Neural cell (in vitro differentiated cells): ENCODE results near the gene SCARB2. TPM values are rescaled to one million over a fixed set of nuclear protein-coding genes. Genes with fewer than 3 reads are reported as not detected.

ENCODE experiments used
- H2AFZ ChIP-seq: fragments of 200-600, 300-800 bp; sonication (generic), shearing (Covaris generic); 2 replicates; pipeline ENCODE4 v1.6.0; 2014; ENCODE audit warnings: low read depth, mild to moderate bottlenecking, antibody characterized with exemption, low read length, moderate library complexity
- H3F3A ChIP-seq: fragments of 200-600 bp; shearing (Covaris generic); 2 replicates; pipeline ENCODE4 v1.6.1; 2016; ENCODE audit warnings: mild to moderate bottlenecking, moderate library complexity, mixed read lengths, antibody characterized with exemption, low read length; ENCODE audit not compliant: insufficient read depth, poor library complexity, severe bottlenecking
- H3K27ac ChIP-seq: fragments of 200-600, 300-800 bp; sonication (generic), shearing (Covaris generic); 2 replicates; pipeline ENCODE4 v1.5.1; 2014; ENCODE audit warnings: mild to moderate bottlenecking, low read length, moderate library complexity
- H3K27me3 ChIP-seq: fragments of 300-800, 200-600 bp; sonication (generic), shearing (Covaris generic); 2 replicates; pipeline ENCODE4 v1.6.0; 2014; ENCODE audit warnings: mild to moderate bottlenecking, low read depth, low read length, moderate library complexity; ENCODE audit not compliant: insufficient read depth
- H3K36me3 ChIP-seq: fragments of 300-800, 200-600 bp; sonication (generic), shearing (Covaris generic); 2 replicates; pipeline ENCODE4 v1.5.1; 2014; ENCODE audit warnings: mild to moderate bottlenecking, antibody characterized with exemption, low read length, moderate library complexity; ENCODE audit not compliant: insufficient read depth
- H3K4me2 ChIP-seq: fragments of 300-800, 200-600 bp; sonication (generic), shearing (Covaris generic); 2 replicates; pipeline ENCODE4 v1.6.0; 2014; ENCODE audit warnings: mild to moderate bottlenecking, low read length
- H3K4me3 ChIP-seq: fragments of 300-800, 200-600 bp; sonication (generic), shearing (Covaris generic); 2 replicates; pipeline ENCODE4 v1.5.1; 2014; ENCODE audit warnings: mild to moderate bottlenecking, low read length, moderate library complexity
- H3K79me2 ChIP-seq: fragments of 200-600 bp; shearing (Covaris generic); replicated peaks from 2 replicates; pipeline ENCODE4 v1.6.0; 2014; ENCODE audit warnings: mild to moderate bottlenecking, low read length, moderate library complexity; ENCODE audit not compliant: insufficient read depth
- H3K9ac ChIP-seq: fragments of 300-800, 200-600 bp; sonication (generic), shearing (Covaris generic); 2 replicates; pipeline ENCODE4 v1.6.1; 2016; ENCODE audit warnings: mild to moderate bottlenecking, low read length, mixed read lengths
- H3K9me2 ChIP-seq: fragments of 200-600 bp; shearing (Covaris generic); 2 replicates; pipeline ENCODE4 v1.6.1; 2016; ENCODE audit warnings: mild to moderate bottlenecking, low read length, mixed read lengths; ENCODE audit not compliant: insufficient read depth
- H3K9me3 ChIP-seq: fragments of 200-600, 300-800 bp; sonication (generic), shearing (Covaris generic); 2 replicates; pipeline ENCODE4 v1.6.1; 2016; ENCODE audit warnings: mild to moderate bottlenecking, mixed run types, low read length, moderate library complexity, mixed read lengths
- H4K20me1 ChIP-seq: fragments of 200-600 bp; shearing (Covaris generic); 2 replicates; pipeline ENCODE4 v1.6.1; 2016; ENCODE audit warnings: mild to moderate bottlenecking, mixed run types; ENCODE audit not compliant: insufficient read depth
- CTCF ChIP-seq: fragments of 450-650 bp; IDR thresholded peaks from 2 replicates; pipeline ENCODE4 v1.5.1; 2014; ENCODE audit warnings: antibody characterized with exemption, mild to moderate bottlenecking, moderate library complexity; ENCODE audit not compliant: poor library complexity, severe bottlenecking
- EP300 ChIP-seq: fragments of 450-650 bp; conservative IDR thresholded peaks from 2 replicates; pipeline ENCODE4 v1.6.1; 2014; ENCODE audit warnings: antibody characterized with exemption, mild to moderate bottlenecking, moderate library complexity; ENCODE audit not compliant: poor library complexity, severe bottlenecking
- EZH2 ChIP-seq: fragments of 200-600, 300-800 bp; shearing (Covaris generic), sonication (generic); IDR thresholded peaks from 2 replicates; pipeline ENCODE4 v1.6.1; 2014; ENCODE audit warnings: antibody characterized with exemption, low read length, borderline replicate concordance, mild to moderate bottlenecking; ENCODE audit not compliant: insufficient read depth, poor library complexity, severe bottlenecking
- MXI1 ChIP-seq: fragments of 450-650 bp; conservative IDR thresholded peaks from 2 replicates; pipeline ENCODE4 v1.6.1; 2014; ENCODE audit warnings: antibody characterized with exemption, mild to moderate bottlenecking; ENCODE audit not compliant: poor library complexity, severe bottlenecking
- POLR2AphosphoS5 ChIP-seq: IDR thresholded peaks from 2 replicates; pipeline ENCODE4 v1.6.1; 2012
- RAD21 ChIP-seq: fragments of 450-650 bp; conservative IDR thresholded peaks from 2 replicates; pipeline ENCODE4 v1.6.1; 2014; ENCODE audit warnings: antibody characterized with exemption, mild to moderate bottlenecking, moderate library complexity
- REST ChIP-seq: IDR thresholded peaks from 2 replicates; pipeline ENCODE4 v1.6.1; 2012; ENCODE audit warnings: borderline replicate concordance
- SMC3 ChIP-seq: fragments of 450-650 bp; conservative IDR thresholded peaks from 2 replicates; pipeline ENCODE4 v1.6.1; 2014; ENCODE audit warnings: antibody characterized with exemption, mild to moderate bottlenecking, moderate library complexity; ENCODE audit not compliant: poor library complexity
- TAF1 ChIP-seq: IDR thresholded peaks from 2 replicates; pipeline ENCODE4 v1.6.1; 2012; ENCODE audit warnings: low read depth
- polyA plus RNA-seq: library from polyadenylated mRNA; depleted of rRNA; stranded (reverse); fragments of >200 nt; gene quantifications from 2 replicates; pipeline ENCODE4 v1.2.3, GENCODE V29; 2014

Gene SCARB2
- polyA plus RNA-seq, 1 donor from 2014 or later, result 256 TPM

- H3K27ac ChIP-seq, result peak overlapping the region; percentile 92
- H3K36me3 ChIP-seq, result peaks cover 12% of the 10 kb centered on the region
- H3K9me3 ChIP-seq, result no peaks in the 10 kb centered on the region
- peak overlapping the region; percentile 56 for H2AFZ ChIP-seq
- H3K9ac ChIP-seq, result peak overlapping the region; percentile 92
- H4K20me1 ChIP-seq, result no peaks in the 10 kb centered on the region
- peak overlapping the region; percentile 92 for H3K4me2 ChIP-seq
- no peaks in the 10 kb centered on the region for H3K27me3 ChIP-seq
- TF ChIP-seq EP300 (no peak), MXI1 (no peak)
- no peaks in the 10 kb centered on the region for H3F3A ChIP-seq
- H3K79me2 ChIP-seq, result peaks cover 50% of the 10 kb centered on the region
- peak overlapping the region; percentile 92 for H3K4me3 ChIP-seq
- H3K9me2 ChIP-seq, result no peaks in the 10 kb centered on the region
Observed at GRCh38 chr4:76212851-76213414, 691 bp downstream of the SCARB2 start.

- no peaks in the 10 kb centered on the region for H3K9me2 ChIP-seq
- no peaks in the 10 kb centered on the region for H3F3A ChIP-seq
- no peak overlapping the region for H2AFZ ChIP-seq
- H3K36me3 ChIP-seq, result peaks cover 13% of the 10 kb centered on the region
- H3K79me2 ChIP-seq, result peaks cover 58% of the 10 kb centered on the region
- H3K4me3 ChIP-seq, result peak overlapping the region; percentile 92
- H3K27me3 ChIP-seq, result no peaks in the 10 kb centered on the region
- H3K27ac ChIP-seq, result peak overlapping the region; percentile 92
- H3K9ac ChIP-seq, result peak overlapping the region; percentile 92
- H3K9me3 ChIP-seq, result no peaks in the 10 kb centered on the region
- TF ChIP-seq TAF1 (no peak), RAD21 (no peak), POLR2AphosphoS5 (no peak), EP300 (no peak), SMC3 (no peak), REST (no peak), EZH2 (no peak), CTCF (no peak), MXI1 (no peak)
- no peaks in the 10 kb centered on the region for H4K20me1 ChIP-seq
- H3K4me2 ChIP-seq, result peak overlapping the region; percentile 92
Observed at GRCh38 chr4:76211769-76212708, 1.6 kb downstream of the SCARB2 start.
